HK-2 (cell line): Measurements from ENCODE around the gene ESYT3.
"Not testable (repeated sequence)": the region's sequence is repeated elsewhere in the genome, so short reads cannot be mapped to it uniquely, and the experiment has no call there.

Experiments
- DNase-seq: peaks from one replicate; pipeline ENCODE4 v3.0.0-alpha.2; 2018; ENCODE audit not compliant: unreplicated experiment

ESYT3 gene

GRCh38 chr3:138443521-138444503 lies 9.4 kb downstream of the ESYT3 start:
- no peak for DNase-seq

- DNase-seq: no peak
Observed at GRCh38 chr3:138445236-138445635, 10.8 kb downstream of the ESYT3 start.

GRCh38 chr3:138445654-138446053 lies 11.2 kb downstream of the ESYT3 start:
- DNase-seq: no peak

- no peak for DNase-seq
Observed at GRCh38 chr3:138448631-138449030, 14.2 kb downstream of the ESYT3 start.

GRCh38 chr3:138449490-138449889 lies 15.1 kb downstream of the ESYT3 start:
- DNase-seq: no peak

- no peak for DNase-seq
Observed at GRCh38 chr3:138450181-138450580, 15.8 kb downstream of the ESYT3 start.

- no peak for DNase-seq
Observed at GRCh38 chr3:138450704-138451424, 16.4 kb downstream of the ESYT3 start.

GRCh38 chr3:138451595-138452162 lies 17.3 kb downstream of the ESYT3 start:
- no peak for DNase-seq

- no peak for DNase-seq
Observed at GRCh38 chr3:138452436-138452835, 18.0 kb downstream of the ESYT3 start.

GRCh38 chr3:138453940-138454339 lies 19.5 kb downstream of the ESYT3 start:
- DNase-seq: not testable (repeated sequence)

- no peak for DNase-seq
Observed at GRCh38 chr3:138455801-138456716, 21.6 kb downstream of the ESYT3 start.

GRCh38 chr3:138456961-138457862 lies 22.8 kb downstream of the ESYT3 start:
- no peak for DNase-seq

GRCh38 chr3:138457863-138458735 lies 23.7 kb downstream of the ESYT3 start:
- no peak for DNase-seq

- DNase-seq: no peak
Observed at GRCh38 chr3:138458774-138459499, 24.5 kb downstream of the ESYT3 start.

- DNase-seq: no peak
Observed at GRCh38 chr3:138459619-138460535, 25.5 kb downstream of the ESYT3 start.

GRCh38 chr3:138460536-138461205 lies 26.3 kb downstream of the ESYT3 start:
- no peak for DNase-seq

- peak; percentile 30 for DNase-seq
Observed at GRCh38 chr3:138461246-138461645, 26.8 kb downstream of the ESYT3 start.
